Measurements from ENCODE around the gene RALGPS2.

Gene RALGPS2

GRCh38 chr1:178683291-178683690, 41.8 kb upstream of the RALGPS2 start:
- peaks cover 11% of the 10 kb centered on the region for H3K4me1 ChIP-seq (ENCODE audit: low read length)
- TF ChIP-seq EZH2phosphoT487 (IDR thresholded peaks at IDR 0.05; ENCODE audit: low read depth): no peak
- H3K9me3 ChIP-seq (ENCODE audit: insufficient read depth, low read length): no peaks in the 10 kb centered on the region
- H3K9ac ChIP-seq (ENCODE audit: low read length): no peak overlapping the region
- H3K27ac ChIP-seq (ENCODE audit: low read length): no peak overlapping the region
- no peaks in the 10 kb centered on the region for H4K20me1 ChIP-seq (ENCODE audit: insufficient read depth, low read length)
- H2AFZ ChIP-seq (ENCODE audit: low read depth, low read length): no peak overlapping the region
- no peak overlapping the region for H3K4me2 ChIP-seq (ENCODE audit: low read length)
- no peaks in the 10 kb centered on the region for H3K36me3 ChIP-seq (replicated peaks; ENCODE audit: low read depth, low read length)
- no peak overlapping the region for H3K4me3 ChIP-seq (ENCODE audit: low read length)
- H3K79me2 ChIP-seq (ENCODE audit: low read length): no peaks in the 10 kb centered on the region
- no peaks in the 10 kb centered on the region for H3K27me3 ChIP-seq (ENCODE audit: low read depth, low read length)

- H2AFZ ChIP-seq (ENCODE audit: low read depth, low read length): no peak overlapping the region
- H3K79me2 ChIP-seq (ENCODE audit: low read length): no peaks in the 10 kb centered on the region
- no peaks in the 10 kb centered on the region for H3K9me3 ChIP-seq (ENCODE audit: insufficient read depth, low read length)
- peaks cover 7% of the 10 kb centered on the region for H3K4me1 ChIP-seq (ENCODE audit: low read length)
- TF ChIP-seq CTCF (IDR thresholded peaks at IDR 0.05; ENCODE audit: low read depth, low read length) (no peak), EZH2phosphoT487 (IDR thresholded peaks at IDR 0.05; ENCODE audit: low read depth) (no peak)
- H3K27me3 ChIP-seq (ENCODE audit: low read depth, low read length): no peaks in the 10 kb centered on the region
- H3K4me2 ChIP-seq (ENCODE audit: low read length): no peak overlapping the region
- H3K36me3 ChIP-seq (replicated peaks; ENCODE audit: low read depth, low read length): no peaks in the 10 kb centered on the region
- no peaks in the 10 kb centered on the region for H4K20me1 ChIP-seq (ENCODE audit: insufficient read depth, low read length)
- H3K4me3 ChIP-seq (ENCODE audit: low read length): no peak overlapping the region
- no peak overlapping the region for H3K27ac ChIP-seq (ENCODE audit: low read length)
- no peak overlapping the region for H3K9ac ChIP-seq (ENCODE audit: low read length)
These were observed 40.9 kb upstream of the RALGPS2 start for GRCh38 chr1:178684111-178684510.

- TF ChIP-seq CTCF (IDR thresholded peaks at IDR 0.05; ENCODE audit: low read depth, low read length) (no peak), EZH2phosphoT487 (IDR thresholded peaks at IDR 0.05; ENCODE audit: low read depth) (no peak)
- Histone ChIP-seq H3K36me3 (replicated peaks; ENCODE audit: low read depth, low read length) (no peaks in the 10 kb centered on the region), H4K20me1 (ENCODE audit: insufficient read depth, low read length) (no peaks in the 10 kb centered on the region), H3K4me2 (ENCODE audit: low read length) (no peak overlapping the region), H2AFZ (ENCODE audit: low read depth, low read length) (no peak overlapping the region), H3K4me3 (ENCODE audit: low read length) (no peak overlapping the region), H3K9ac (ENCODE audit: low read length) (no peak overlapping the region), H3K27me3 (ENCODE audit: low read depth, low read length) (no peaks in the 10 kb centered on the region), H3K79me2 (ENCODE audit: low read length) (no peaks in the 10 kb centered on the region), H3K27ac (ENCODE audit: low read length) (no peak overlapping the region), H3K4me1 (ENCODE audit: low read length) (peaks cover 7% of the 10 kb centered on the region), H3K9me3 (ENCODE audit: insufficient read depth, low read length) (no peaks in the 10 kb centered on the region)
These were observed 40.5 kb upstream of the RALGPS2 start for GRCh38 chr1:178684542-178685000.

- Histone ChIP-seq H3K36me3 (replicated peaks; ENCODE audit: low read depth, low read length) (no peaks in the 10 kb centered on the region), H3K27me3 (ENCODE audit: low read depth, low read length) (no peaks in the 10 kb centered on the region), H3K4me3 (ENCODE audit: low read length) (no peak overlapping the region), H3K4me2 (ENCODE audit: low read length) (no peak overlapping the region), H3K27ac (ENCODE audit: low read length) (no peak overlapping the region), H3K4me1 (ENCODE audit: low read length) (peaks cover 7% of the 10 kb centered on the region), H2AFZ (ENCODE audit: low read depth, low read length) (no peak overlapping the region), H3K79me2 (ENCODE audit: low read length) (no peaks in the 10 kb centered on the region), H3K9me3 (ENCODE audit: insufficient read depth, low read length) (no peaks in the 10 kb centered on the region), H4K20me1 (ENCODE audit: insufficient read depth, low read length) (no peaks in the 10 kb centered on the region), H3K9ac (ENCODE audit: low read length) (no peak overlapping the region)
- TF ChIP-seq EZH2phosphoT487 (IDR thresholded peaks at IDR 0.05; ENCODE audit: low read depth): no peak
- TF ChIP-seq CTCF (IDR thresholded peaks at IDR 0.05; ENCODE audit: low read depth, low read length): no peak
These were observed 38.6 kb upstream of the RALGPS2 start for GRCh38 chr1:178686407-178686806.

- Histone ChIP-seq H2AFZ (ENCODE audit: low read depth, low read length) (no peak overlapping the region), H3K4me2 (ENCODE audit: low read length) (no peak overlapping the region), H3K9ac (ENCODE audit: low read length) (no peak overlapping the region), H3K9me3 (ENCODE audit: insufficient read depth, low read length) (no peaks in the 10 kb centered on the region), H3K27me3 (ENCODE audit: low read depth, low read length) (no peaks in the 10 kb centered on the region), H4K20me1 (ENCODE audit: insufficient read depth, low read length) (no peaks in the 10 kb centered on the region), H3K4me3 (ENCODE audit: low read length) (no peak overlapping the region), H3K27ac (ENCODE audit: low read length) (no peak overlapping the region), H3K36me3 (replicated peaks; ENCODE audit: low read depth, low read length) (no peaks in the 10 kb centered on the region), H3K4me1 (ENCODE audit: low read length) (peaks cover 7% of the 10 kb centered on the region), H3K79me2 (ENCODE audit: low read length) (no peaks in the 10 kb centered on the region)
- TF ChIP-seq EZH2phosphoT487 (IDR thresholded peaks at IDR 0.05; ENCODE audit: low read depth) (no peak), CTCF (IDR thresholded peaks at IDR 0.05; ENCODE audit: low read depth, low read length) (no peak)
These were observed 36.8 kb upstream of the RALGPS2 start for GRCh38 chr1:178688244-178688643.

Measured in OCI-LY3 (cell line).